Neural cell (in vitro differentiated cells): ENCODE measurements around the gene DNAJC8.

Experiments used
- CTCF ChIP-seq: fragments of 450-650 bp; IDR thresholded peaks from 2 replicates; pipeline ENCODE4 v1.5.1; 2014; ENCODE audit warnings: antibody characterized with exemption, mild to moderate bottlenecking, moderate library complexity; ENCODE audit not compliant: poor library complexity, severe bottlenecking
- EP300 ChIP-seq: fragments of 450-650 bp; conservative IDR thresholded peaks from 2 replicates; pipeline ENCODE4 v1.6.1; 2014; ENCODE audit warnings: antibody characterized with exemption, mild to moderate bottlenecking, moderate library complexity; ENCODE audit not compliant: poor library complexity, severe bottlenecking

- no peak for TF ChIP-seq EP300
- TF ChIP-seq CTCF: no peak
Observed at GRCh38 chr1:28154078-28154594, 78.7 kb downstream of the DNAJC8 start.
